Measurements from ENCODE around the gene PCSK5. TPM values are rescaled to one million over a fixed set of nuclear protein-coding genes. Genes with fewer than 3 reads are reported as not detected.

The PCSK5 gene
- total and polyA plus RNA-seq, 2 donors (not counting 1 experiment from before 2014, with no cell fraction given): 0.09 TPM; not detected in 1

- intact Hi-C loops (cut with micrococcal nuclease): no loop called here
- ChIA-PET POLR2A (no interaction called here), CTCF (no interaction called here)
- Histone ChIP-seq H3K36me3 (replicated peaks in 1 of 2; ENCODE audit: control extremely low read depth in 1 of 2, control insufficient read depth in 1 of 2, extremely low read depth in 1 of 2, insufficient read depth in 2 of 2, low read length in 1 of 2) (no peaks in the 10 kb centered on the region), H3K4me3 (ENCODE audit: control extremely low read depth in 1 of 5, extremely low read depth in 1 of 5, insufficient read depth in 1 of 5, low read depth in 2 of 5, low read length in 4 of 5) (no peak overlapping the region), H2AFZ (ENCODE audit: insufficient read depth, low read depth, low read length, poor library complexity, severe bottlenecking) (no peak overlapping the region), H4K20me1 (ENCODE audit: control insufficient read depth, insufficient read depth, low read length, poor library complexity, severe bottlenecking) (no peaks in the 10 kb centered on the region), H3K27ac (ENCODE audit: low read length in 2 of 2) (no peak overlapping the region), H3K79me2 (ENCODE audit: control insufficient read depth, insufficient read depth, low read length) (no peaks in the 10 kb centered on the region), H3K9ac (ENCODE audit: low read length) (no peak overlapping the region), H3K4me2 (replicated peaks; ENCODE audit: low read depth, low read length, poor library complexity, severe bottlenecking) (no peak overlapping the region), H3K4me1 (ENCODE audit: control insufficient read depth in 2 of 2, insufficient read depth in 2 of 2, low read length in 2 of 2) (no peaks in the 10 kb centered on the region), H3K9me3 (ENCODE audit: control extremely low read depth in 1 of 3, control insufficient read depth in 2 of 3, insufficient read depth in 1 of 3, low read length in 2 of 3) (no peaks in the 10 kb centered on the region), H3K27me3 (replicated peaks in 1 of 4; ENCODE audit: control extremely low read depth in 1 of 4, control insufficient read depth in 3 of 4, insufficient read depth in 4 of 4, low read length in 3 of 4) (no peaks in the 10 kb centered on the region)
- Mint-ChIP-seq H3K27ac (no peak overlapping the region), H3K27me3 (peaks cover 4% of the 10 kb centered on the region), H3K4me3 (no peak overlapping the region), H3K9me3 (ENCODE audit: insufficient read depth) (no peaks in the 10 kb centered on the region), H3K4me1 (no peaks in the 10 kb centered on the region)
- whole genome bisulfite sequencing (ENCODE audit: insufficient coverage): 100% methylated on average over 1 of the region's 2 CpGs
- TF ChIP-seq EZH2 (IDR thresholded peaks at IDR 0.05; ENCODE audit: borderline replicate concordance, insufficient read depth, low read depth, low read length, poor library complexity, severe bottlenecking) (no peak), CTCF (IDR thresholded peaks at IDR 0.05) (no peak)
- ATAC-seq (ENCODE audit: low read depth) (no peak), DNase-seq (no peak)
Observed at GRCh38 chr9:76227156-76227555, 336.7 kb downstream of the PCSK5 start.

GRCh38 chr9:76231001-76231400 is 340.5 kb downstream of the PCSK5 start:
- Histone ChIP-seq H3K27ac (ENCODE audit: low read length in 2 of 2) (no peak overlapping the region), H3K79me2 (ENCODE audit: control insufficient read depth, insufficient read depth, low read length) (no peaks in the 10 kb centered on the region), H3K9me3 (ENCODE audit: control extremely low read depth in 1 of 3, control insufficient read depth in 2 of 3, insufficient read depth in 1 of 3, low read length in 2 of 3) (no peaks in the 10 kb centered on the region), H3K4me3 (ENCODE audit: control extremely low read depth in 1 of 5, extremely low read depth in 1 of 5, insufficient read depth in 1 of 5, low read depth in 2 of 5, low read length in 4 of 5) (no peak overlapping the region), H3K4me1 (ENCODE audit: control insufficient read depth in 2 of 2, insufficient read depth in 2 of 2, low read length in 2 of 2) (no peaks in the 10 kb centered on the region), H3K4me2 (replicated peaks; ENCODE audit: low read depth, low read length, poor library complexity, severe bottlenecking) (no peak overlapping the region), H2AFZ (ENCODE audit: insufficient read depth, low read depth, low read length, poor library complexity, severe bottlenecking) (no peak overlapping the region), H3K9ac (ENCODE audit: low read length) (no peak overlapping the region), H3K36me3 (replicated peaks in 1 of 2; ENCODE audit: control extremely low read depth in 1 of 2, control insufficient read depth in 1 of 2, extremely low read depth in 1 of 2, insufficient read depth in 2 of 2, low read length in 1 of 2) (no peaks in the 10 kb centered on the region), H3K27me3 (replicated peaks in 1 of 4; ENCODE audit: control extremely low read depth in 1 of 4, control insufficient read depth in 3 of 4, insufficient read depth in 4 of 4, low read length in 3 of 4) (no peaks in the 10 kb centered on the region), H4K20me1 (ENCODE audit: control insufficient read depth, insufficient read depth, low read length, poor library complexity, severe bottlenecking) (no peaks in the 10 kb centered on the region)
- Mint-ChIP-seq H3K27ac (no peak overlapping the region), H3K9me3 (ENCODE audit: insufficient read depth) (no peaks in the 10 kb centered on the region), H3K4me1 (no peaks in the 10 kb centered on the region), H3K27me3 (peaks cover 4% of the 10 kb centered on the region), H3K4me3 (no peak overlapping the region)
- 50% methylated on average over 1 of the region's 5 CpGs for WGBS (ENCODE audit: insufficient coverage)
- TF ChIP-seq CTCF (IDR thresholded peaks at IDR 0.05) (no peak), EZH2 (IDR thresholded peaks at IDR 0.05; ENCODE audit: borderline replicate concordance, insufficient read depth, low read depth, low read length, poor library complexity, severe bottlenecking) (no peak)
- ATAC-seq (ENCODE audit: low read depth) (no peak), DNase-seq (no peak)
- POLR2A ChIA-PET: no interaction called here
- intact Hi-C loops (cut with micrococcal nuclease): no loop called here
- CTCF ChIA-PET: no interaction called here
